D721Med (cell line): ENCODE measurements around the gene KCNB1.

Experiments used
- DNase-seq: peaks from one replicate; pipeline ENCODE4 v3.0.0; 2011; ENCODE audit warnings: low spot score; ENCODE audit not compliant: insufficient read length
- FAIRE-seq: peaks from 2 replicates; lab custom pipeline; 2011; peaks lifted over from hg19 to GRCh38; lab: Jason Lieb, UNC
- CTCF ChIP-seq: IDR thresholded peaks from 2 replicates; pipeline ENCODE4 v1.5.1; 2012; ENCODE audit warnings: mild to moderate bottlenecking, control low read depth; ENCODE audit not compliant: insufficient read depth; ENCODE audit errors: missing control alignments

Gene KCNB1

GRCh38 chr20:49475292-49476015 lies 7.0 kb downstream of the KCNB1 start:
- FAIRE-seq, result no peak

GRCh38 chr20:49471397-49471796 lies 11.1 kb downstream of the KCNB1 start:
- FAIRE-seq (no peak), DNase-seq (no peak)
- TF ChIP-seq CTCF, result no peak

More at GRCh38 chr20:49475292-49476015, 7.0 kb downstream of the KCNB1 start:
- no peak for DNase-seq
- TF ChIP-seq CTCF, result no peak

GRCh38 chr20:49470922-49471321 lies 11.5 kb downstream of the KCNB1 start:
- no peak for DNase-seq
- FAIRE-seq, result no peak
- TF ChIP-seq CTCF, result no peak

GRCh38 chr20:49469060-49469459 lies 13.4 kb downstream of the KCNB1 start:
- no peak for TF ChIP-seq CTCF
- DNase-seq, result no peak
- FAIRE-seq, result no peak

- FAIRE-seq (no peak), DNase-seq (no peak)
- no peak for TF ChIP-seq CTCF
Measured at GRCh38 chr20:49468412-49468811, 14.1 kb downstream of the KCNB1 start.

- TF ChIP-seq CTCF, result no peak
- DNase-seq (no peak), FAIRE-seq (no peak)
Measured at GRCh38 chr20:49466114-49466912, 16.2 kb downstream of the KCNB1 start.

GRCh38 chr20:49464556-49464955 lies 17.9 kb downstream of the KCNB1 start:
- FAIRE-seq (no peak), DNase-seq (no peak)
- no peak for TF ChIP-seq CTCF
